ENCODE results near the gene PANK2.
"Not testable (repeated sequence)": the region's sequence is repeated elsewhere in the genome, so short reads cannot be mapped to it uniquely, and the experiment has no call there.

The PANK2 gene

DNA sequence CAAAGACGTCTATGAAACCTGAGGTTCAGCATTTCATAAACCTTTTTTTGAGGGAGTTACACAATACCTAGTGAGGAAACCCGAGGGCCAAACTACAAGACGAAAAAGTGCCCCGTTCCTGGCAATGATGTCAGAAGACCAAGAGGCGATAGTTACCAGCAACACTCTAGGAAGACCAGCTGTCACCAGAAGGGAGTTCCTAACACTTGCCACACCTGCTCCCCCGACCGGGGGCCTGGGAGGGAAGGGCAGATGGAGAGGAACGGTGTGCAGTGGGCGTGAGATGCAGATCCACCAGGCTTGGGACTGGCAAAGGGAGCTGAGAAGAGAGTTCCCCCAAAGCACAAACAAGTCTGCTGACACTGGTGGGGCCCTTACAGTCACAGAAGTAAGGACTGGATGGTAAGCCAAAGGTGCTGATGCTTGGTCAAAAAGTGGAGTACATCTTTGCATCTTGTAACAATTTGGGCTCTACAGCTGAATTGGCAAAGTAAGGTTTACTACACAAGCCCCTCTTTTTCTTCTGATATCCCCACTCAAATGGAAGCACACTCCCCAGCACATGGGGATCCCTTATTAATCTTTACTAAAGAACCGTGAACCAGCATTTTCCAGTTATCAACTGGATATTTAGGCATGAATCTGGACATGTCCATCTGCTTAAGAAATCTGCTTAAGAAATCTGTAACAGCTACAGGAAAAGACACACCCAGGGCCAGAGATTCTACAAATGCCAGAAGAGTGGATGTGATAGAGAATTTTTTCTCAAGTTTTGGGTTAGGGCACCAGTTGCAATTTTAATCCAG is 38.5 kb downstream of the PANK2 start:
- no peak for DNase-seq (ENCODE audit: low spot score)

DNA sequence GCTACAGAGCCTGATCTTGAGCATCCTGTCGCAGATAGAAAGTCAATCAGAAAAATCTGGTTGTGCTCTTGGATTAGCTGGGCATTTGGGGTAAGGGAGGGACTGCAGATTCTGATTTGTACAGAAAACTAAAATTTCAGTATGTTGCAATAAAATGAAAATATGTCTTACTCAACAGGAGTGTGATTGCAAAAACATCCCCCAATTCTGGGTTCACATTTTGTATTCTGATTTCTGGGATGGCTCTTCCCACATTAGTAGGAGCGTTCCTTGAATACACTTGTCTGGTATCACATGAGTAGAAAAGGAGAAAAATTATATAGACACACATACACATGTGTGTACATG is 40.5 kb downstream of the PANK2 start:
- DNase-seq (ENCODE audit: low spot score), result no peak

DNA sequence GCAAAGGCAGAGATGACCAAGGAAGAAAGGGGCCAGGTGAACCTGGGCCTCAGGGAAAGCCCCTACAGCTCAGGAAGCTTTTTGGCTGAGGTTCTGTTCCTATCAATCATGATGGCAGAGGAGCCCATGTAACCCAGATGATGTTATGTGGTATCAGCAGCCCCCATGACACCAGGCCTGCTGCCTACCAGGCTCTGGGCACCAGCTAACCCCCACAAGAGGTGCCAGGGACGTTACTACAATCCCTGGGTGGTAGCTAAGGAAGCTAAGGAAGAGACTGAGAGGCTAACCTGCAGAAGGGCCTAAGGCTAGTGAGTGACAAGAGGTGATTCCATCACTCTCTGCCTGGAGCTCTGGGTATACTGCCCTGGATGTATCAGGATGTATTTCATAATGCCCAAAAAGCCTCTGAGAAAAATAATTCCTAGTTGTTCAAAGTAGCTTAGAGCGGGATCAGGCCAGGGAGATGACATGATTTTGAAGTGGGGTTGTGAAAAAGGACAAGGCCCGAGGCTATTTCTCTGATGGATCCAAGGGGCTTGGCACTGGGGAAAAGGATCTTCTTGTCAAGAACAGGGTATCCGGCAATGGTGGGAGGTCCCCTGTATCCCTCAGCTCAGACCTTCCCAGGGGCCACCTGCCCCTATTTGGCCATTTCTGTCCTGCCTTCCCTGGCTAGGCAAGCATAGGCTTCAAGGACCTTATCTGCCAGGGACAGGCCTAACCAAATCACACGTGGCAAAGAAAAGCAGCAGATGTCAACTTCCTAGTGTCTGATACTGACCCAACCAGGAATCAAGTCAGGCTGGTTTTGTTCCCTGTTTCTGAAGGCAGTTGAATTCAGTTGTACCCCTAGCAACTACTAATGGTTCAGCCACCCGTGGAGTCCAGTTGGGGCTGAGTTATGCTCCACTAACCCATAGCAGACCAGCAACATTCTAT is 41.3 kb downstream of the PANK2 start:
- DNase-seq (ENCODE audit: low spot score), result no peak

DNA sequence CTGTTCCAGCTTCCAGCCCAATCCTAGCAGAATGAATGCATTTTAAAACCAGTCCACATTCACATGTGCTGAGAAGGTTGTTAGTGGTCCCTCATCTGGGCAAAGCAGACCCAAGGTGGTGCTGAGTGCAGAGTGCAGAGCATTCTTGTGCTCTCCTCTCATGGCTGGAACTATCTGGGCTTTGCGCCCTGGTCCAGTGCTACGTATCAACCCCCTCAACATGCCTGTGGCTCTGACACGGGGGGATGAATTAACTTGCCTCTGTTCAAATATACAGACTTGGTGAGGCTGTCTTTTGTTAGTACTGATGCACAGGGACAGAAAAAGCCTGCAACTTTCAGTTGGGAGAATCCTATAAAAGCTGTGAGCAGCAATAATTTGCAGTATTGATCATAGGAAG is 42.5 kb downstream of the PANK2 start:
- no peak for DNase-seq (ENCODE audit: low spot score)

DNA sequence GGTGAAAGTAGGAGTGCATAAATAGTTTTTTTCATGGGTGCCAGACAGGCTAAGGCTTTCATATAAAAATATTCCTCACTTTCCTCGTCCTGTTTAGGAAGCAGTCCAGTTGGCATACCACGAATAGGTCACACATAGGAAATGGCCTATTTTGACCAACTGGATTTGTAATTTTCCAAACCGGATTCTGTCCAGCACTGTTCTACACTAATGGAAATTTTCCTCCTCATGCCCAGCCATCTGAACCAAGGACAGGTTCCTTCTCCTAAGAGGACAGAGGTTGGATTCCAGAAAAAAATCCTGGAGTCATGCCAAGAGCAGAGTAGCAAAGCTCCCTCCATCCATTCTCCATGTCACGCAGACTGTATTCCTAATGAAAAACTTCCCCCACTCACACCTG is 43.1 kb downstream of the PANK2 start:
- no peak for DNase-seq (ENCODE audit: low spot score)

DNA sequence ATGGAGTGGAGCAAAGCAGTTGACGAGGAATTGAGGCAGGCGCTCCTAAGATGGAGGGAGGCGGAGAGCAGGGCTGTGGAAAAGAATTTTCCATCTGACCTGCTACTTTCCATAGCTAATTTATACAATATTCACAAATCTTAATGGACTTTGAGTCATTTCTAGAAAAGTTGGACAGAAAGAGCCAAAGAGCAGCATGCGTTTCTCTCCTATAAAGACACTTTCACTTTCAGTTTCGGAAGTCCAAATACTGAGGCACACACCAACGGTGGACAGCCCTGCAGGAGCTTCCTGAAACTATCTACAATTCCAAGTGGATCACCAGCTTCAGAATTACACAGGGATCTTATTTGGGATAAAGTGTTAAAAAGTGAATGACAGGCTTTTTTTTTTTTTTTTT is 43.5 kb downstream of the PANK2 start:
- DNase-seq (ENCODE audit: low spot score), result no peak

DNA sequence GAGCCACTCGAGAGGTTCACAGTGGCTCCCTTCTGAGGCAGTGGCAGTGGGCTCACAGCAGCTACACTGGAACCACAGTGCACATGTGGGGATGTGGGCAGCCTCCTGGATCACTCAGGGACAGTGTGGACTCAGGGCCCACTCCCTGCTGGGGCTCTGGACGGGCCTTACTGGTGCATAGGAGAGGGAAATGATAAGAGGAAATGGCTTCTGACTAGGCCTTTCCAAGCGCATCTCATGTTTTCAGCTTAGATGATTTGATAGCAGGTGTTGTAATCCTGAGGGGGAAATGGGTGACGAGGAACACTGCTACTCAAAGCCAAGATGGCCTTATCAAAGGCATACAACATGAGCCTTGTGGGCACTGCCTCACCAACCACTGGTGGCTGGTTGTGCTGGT is 44.0 kb downstream of the PANK2 start:
- no peak for DNase-seq (ENCODE audit: low spot score)

DNA sequence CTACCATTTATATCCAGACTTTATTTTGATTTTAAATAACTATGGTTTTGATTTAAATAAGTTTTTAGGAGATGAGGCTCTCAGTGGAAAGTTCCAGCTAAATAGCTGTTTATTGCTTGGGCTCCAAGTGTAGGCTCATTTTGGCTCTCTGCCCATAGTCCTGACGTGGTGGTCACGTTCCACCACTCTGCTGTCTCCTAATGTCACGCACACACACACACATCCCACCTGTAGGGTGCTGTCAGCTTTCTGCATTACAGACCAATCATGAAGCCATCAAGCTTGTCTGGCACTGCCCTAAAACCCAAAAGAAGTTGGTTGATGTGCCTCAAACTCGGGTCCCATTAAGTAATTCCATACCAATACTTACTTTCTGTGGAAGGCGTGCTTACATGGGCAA is 45.4 kb downstream of the PANK2 start:
- no peak for DNase-seq (ENCODE audit: low spot score)

DNA sequence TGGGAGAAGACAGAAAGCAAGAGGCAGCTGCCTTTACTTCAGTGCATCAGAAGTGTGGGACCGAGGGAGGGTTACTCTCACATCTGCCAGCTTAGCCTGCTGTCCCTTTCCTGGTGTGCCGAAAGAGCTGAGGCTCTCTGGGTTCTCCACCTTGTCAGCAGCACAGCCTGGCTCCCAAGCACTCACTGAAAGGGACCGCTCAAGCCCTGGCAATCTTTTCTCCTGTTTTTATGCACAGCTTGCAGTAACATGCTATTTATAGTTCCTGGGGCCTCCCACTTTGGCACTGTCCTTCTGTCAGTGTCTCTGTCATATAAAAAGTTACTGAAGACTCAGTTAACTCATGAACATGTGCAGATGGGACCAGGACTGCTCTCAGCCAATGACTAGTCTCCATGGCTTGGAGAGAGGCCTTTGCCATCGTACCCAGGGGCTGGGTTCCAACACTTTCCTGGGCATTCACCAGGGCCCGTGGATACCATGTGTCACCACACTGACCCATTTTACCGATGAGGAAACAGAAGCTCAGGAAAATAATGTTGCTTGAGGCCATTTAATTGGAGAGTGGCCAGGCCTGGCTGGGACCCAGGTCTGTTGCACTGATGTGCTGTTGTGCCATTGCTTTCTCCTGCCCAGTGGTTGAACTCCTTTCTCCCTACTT is 46.2 kb downstream of the PANK2 start:
- DNase-seq (ENCODE audit: low spot score), result no peak

DNA sequence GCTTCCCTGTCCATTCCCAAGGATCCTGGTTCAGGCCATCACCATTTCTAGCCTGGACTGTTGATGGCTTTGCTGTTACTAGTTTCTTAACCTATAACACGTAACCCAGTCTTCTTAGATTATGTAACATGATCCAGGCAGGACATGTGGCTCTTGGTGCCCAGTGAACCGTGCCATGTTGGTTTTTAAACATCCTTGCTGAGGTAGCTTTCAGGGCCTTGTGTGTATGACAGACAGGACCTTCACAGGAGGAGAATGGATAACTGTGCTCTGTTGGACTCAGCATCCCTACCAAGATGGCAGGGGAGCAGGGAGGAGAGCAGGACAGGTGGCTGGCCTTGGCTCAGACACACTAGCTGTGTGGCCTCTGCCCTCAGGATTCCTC is 46.8 kb downstream of the PANK2 start:
- DNase-seq (ENCODE audit: low spot score), result no peak

DNA sequence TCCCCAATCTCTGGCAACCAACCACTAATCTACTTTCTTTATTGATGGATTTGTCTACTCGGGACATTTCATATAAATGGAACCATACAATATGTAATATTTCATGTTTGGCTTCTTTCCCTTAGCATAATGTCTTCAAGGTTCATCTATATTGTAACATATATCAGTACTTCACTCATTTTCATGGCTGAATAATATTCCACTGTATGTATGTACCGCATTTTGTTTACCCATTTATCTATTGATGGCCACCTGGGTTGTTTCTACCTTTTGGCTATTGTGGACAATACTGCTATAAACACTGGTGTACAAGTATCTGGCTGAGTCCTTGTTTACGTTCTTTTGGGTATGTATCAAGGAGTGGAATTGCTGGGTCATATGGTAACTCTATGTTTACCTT is 48.4 kb downstream of the PANK2 start:
- no peak for DNase-seq (ENCODE audit: low spot score)

DNA sequence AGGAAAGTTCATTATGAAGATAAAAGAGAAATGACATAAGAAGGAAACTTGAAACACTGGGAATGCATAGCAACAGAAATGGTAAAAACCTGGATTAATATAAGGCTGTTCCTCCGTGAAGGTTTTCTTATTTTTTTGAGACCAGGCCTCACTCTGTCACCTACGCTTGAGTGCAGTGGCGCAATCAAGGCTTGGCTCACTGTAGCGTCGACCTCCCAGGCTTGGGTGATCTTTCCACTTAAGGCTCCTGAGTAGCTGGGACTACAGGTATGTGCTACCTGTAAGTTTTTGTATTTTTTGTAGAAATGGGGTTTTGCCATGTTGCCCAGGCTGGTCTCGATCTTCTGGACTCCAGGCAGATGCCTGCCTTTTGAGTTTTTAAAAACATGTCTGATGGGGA is 51.7 kb downstream of the PANK2 start:
- no peak for DNase-seq (ENCODE audit: low spot score)

DNA sequence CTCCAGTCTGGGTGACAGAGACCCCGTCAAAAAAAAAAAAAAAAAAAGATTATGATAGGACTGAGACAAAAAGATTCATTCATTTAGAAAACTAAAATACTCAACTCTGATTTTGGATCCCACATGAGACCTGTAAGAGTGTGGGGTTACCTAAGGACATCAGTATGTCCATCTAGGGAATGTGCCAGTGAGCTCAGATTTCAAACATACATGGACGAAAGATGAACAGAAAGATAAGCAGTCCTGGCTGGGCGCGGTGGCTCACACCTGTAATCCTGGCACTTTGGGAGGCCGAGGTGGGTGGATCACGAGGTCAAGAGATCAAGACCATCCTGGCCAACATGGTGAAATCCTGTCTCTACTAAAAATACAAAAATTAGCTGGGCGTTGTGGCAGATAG is 57.5 kb downstream of the PANK2 start:
- DNase-seq (ENCODE audit: low spot score), result not testable (repeated sequence)

DNA sequence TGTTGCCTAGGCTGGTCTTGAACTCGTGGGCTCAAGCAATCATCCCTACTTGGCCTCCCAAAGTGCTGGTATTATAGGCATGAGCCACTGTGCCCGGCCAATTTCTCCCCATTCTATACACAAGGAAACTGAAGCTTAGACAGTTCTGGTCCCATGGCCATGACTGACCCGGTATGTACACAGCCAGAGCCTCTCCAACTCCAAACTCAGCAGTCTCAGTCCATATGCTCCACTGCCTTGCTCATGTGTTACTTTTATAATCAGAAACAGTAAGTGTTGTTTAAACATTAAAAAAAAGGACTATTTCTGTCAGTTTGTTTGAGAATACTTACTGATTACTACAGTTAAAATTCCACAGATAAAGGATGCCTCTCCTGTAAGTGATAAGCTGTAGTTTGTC is 75.5 kb downstream of the PANK2 start:
- DNase-seq (ENCODE audit: low spot score), result no peak

DNA sequence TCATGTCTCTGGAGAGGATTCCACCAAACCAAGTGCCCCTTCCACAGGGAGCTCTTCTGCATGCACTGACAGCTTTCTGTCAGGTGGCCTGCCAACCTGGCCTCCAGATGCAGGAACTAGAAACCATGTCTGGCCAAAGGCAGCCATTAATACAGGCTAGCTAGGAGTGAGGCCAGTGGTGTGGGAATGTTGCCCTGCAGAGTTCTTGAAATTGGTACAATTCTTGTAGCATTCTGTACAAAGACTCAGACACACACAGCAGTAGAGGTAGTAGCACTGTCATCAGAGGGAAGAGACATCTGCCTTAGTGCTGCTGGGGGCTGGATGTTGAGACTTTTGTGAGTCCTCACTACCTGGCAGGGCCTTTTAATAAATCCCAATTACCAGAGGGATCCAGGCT is 77.4 kb downstream of the PANK2 start:
- no peak for DNase-seq (ENCODE audit: low spot score)

DNA sequence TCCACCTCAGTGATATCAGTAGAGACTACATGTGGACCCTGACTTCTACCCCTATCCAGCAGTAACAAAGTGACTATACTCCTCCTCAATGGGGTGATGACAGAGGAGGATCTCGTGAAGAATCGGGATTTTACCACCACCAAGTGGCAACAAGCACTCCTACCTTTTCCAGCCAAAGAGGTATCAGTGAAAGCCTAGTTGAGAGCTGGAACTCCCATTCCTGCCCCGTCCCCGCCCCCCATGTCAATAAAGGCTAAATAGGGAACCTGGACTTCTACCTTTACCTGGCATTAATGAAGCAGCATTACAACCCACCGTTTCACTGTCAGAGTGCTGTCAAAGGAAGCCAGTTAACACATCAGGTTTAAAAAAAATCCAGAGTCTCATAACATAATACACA is 80.8 kb downstream of the PANK2 start:
- no peak for DNase-seq (ENCODE audit: low spot score)

DNA sequence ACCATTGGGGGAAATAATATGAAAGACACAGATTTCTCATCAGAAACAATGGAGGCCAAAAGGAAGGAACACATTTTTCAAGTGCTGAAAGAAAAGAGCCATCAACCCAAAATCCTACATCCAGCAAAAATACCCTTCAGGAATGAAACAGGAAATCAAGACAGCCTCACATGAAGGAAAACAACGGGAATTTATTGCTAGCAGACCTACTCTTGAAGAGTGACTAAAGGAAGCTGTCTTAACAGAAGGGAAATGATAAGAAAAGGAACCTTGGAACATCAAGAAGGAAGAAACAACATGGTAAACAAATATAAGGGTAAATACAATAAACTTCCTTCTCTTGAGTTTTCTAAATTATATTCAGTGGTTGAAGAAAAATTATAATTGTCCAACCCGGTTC is 82.0 kb downstream of the PANK2 start:
- DNase-seq (ENCODE audit: low spot score), result no peak

DNA sequence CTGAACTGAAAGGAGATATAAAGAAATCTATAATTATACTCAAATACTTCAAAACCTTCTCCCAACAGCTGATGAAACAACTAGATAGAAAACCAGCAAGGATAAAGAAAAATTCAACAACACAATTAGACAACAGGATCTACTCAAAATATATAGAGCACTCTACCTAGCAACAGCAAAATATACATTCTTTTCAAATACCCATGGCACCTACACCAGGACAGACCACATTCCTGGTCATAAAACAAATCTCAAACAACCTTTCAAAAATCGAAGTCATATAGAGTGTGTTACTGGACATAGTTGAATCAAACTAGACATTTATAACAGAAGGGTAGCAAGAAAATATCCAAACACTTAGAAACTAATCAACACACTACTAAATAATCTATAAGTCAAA is 83.0 kb downstream of the PANK2 start:
- DNase-seq (ENCODE audit: low spot score), result no peak

DNA sequence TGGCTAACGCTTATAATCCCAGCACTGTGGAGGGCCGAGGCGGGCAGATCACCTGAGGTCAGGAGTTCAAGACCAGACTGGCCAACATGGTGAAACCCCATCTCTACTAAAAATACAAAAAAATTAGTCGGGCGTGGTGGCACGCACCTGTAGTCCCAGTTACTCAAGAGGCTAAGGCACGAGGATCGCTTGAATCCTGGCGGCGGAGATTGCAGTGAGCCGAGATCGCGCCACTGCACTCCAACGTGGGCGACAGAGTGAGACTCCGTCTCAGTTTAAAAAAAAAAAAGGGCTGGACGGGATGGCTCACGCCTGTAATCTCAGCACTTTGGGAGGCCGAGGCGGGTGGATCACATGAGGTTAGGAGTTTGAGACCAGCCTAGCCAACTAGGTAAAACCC is 83.4 kb downstream of the PANK2 start:
- not testable (repeated sequence) for DNase-seq (ENCODE audit: low spot score)

DNA sequence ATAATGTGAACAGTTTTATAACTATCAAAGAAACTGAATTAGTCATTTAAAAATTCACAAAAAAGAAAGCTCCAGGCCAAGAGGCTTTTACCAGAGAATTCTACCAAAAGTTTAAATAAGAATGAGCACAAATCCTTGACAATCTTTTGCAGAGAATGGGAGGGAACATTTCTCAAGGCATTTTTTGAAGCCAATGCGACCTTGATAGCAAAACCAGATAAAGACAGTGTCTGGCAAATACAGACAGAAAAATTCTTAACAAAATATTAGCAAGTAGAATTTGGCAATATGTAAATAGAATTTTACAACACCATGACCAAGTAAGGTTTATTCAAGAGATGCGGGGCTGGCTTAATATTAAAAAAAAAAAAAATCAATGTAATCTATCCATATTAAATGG is 84.5 kb downstream of the PANK2 start:
- DNase-seq (ENCODE audit: low spot score), result no peak

DNA sequence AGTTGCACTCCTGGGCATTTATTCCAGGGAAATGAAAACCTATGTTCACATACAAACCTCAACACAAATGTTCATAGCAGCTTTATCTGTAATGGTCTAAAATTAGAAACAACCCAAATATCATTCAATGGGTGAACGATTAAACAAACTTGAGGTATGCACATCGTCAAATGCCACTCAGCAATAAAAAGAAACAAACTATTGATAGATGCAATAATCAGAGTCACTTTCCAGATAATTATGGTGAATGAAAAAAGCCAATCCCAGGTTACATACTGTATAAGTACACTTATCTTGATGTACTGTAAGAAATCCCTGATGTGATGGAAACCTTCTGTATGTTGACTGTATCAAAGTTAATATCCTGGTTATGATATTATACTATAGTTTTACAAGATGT is 87.3 kb downstream of the PANK2 start:
- no peak for DNase-seq (ENCODE audit: low spot score)
